GM18519 (cell line): Measurements from ENCODE around the gene TOM1L1.
"Not testable (repeated sequence)": the region's sequence is repeated elsewhere in the genome, so short reads cannot be mapped to it uniquely, and the experiment has no call there.

ENCODE experiments used
- ATAC-seq: cut with Tn5 transposase; IDR thresholded peaks from one replicate; pipeline ENCODE4 v1.9.1; 2021; ENCODE audit warnings: mild to moderate bottlenecking, moderate library complexity; ENCODE audit not compliant: unreplicated experiment, low FRiP score

Gene TOM1L1, protein sequence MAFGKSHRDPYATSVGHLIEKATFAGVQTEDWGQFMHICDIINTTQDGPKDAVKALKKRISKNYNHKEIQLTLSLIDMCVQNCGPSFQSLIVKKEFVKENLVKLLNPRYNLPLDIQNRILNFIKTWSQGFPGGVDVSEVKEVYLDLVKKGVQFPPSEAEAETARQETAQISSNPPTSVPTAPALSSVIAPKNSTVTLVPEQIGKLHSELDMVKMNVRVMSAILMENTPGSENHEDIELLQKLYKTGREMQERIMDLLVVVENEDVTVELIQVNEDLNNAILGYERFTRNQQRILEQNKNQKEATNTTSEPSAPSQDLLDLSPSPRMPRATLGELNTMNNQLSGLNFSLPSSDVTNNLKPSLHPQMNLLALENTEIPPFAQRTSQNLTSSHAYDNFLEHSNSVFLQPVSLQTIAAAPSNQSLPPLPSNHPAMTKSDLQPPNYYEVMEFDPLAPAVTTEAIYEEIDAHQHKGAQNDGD

DNA sequence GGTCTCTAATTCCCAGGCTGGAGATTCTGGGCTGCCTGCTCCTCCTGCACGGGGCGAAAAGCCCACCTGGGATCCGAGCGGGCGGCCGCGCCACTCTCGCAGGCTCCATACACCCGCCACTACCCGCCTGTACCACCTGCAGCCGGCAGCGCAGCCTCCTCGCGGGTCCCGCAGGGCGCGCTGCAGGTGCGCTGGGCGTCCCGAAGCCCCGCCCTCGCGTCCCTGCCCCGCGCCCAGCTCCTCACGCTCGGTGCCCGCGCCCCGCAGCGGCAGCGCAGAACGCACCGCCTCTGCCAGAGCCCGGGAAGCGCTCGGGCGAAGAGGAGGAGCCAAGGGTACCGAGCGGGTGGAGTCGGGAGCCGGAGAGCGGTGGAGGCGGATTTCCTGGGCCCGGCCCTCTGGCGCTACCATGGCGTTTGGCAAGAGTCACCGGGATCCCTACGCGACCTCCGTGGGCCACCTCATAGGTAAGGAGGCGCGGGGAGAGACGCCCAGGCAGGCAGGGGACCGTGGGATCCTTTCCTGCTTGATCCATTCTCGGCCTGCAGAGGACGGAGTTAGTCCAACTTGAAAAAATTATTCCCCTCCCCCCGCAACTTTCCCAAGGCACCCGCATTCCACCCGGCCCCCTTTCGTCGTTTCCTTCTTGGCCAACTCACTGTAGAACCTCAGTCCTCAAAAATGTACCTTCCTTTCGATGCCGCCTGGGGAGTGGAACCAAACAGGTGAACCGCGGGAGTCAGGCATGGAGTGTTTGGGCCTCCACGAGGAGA, at the start of gene TOM1L1:
Gene TOM1L1, plus strand, starts transcription at position 396 of the 773 bp plus-strand sequence. Its CDS starts 14 bp downstream, at position 410.
- ATAC-seq: peak; percentile 64

DNA sequence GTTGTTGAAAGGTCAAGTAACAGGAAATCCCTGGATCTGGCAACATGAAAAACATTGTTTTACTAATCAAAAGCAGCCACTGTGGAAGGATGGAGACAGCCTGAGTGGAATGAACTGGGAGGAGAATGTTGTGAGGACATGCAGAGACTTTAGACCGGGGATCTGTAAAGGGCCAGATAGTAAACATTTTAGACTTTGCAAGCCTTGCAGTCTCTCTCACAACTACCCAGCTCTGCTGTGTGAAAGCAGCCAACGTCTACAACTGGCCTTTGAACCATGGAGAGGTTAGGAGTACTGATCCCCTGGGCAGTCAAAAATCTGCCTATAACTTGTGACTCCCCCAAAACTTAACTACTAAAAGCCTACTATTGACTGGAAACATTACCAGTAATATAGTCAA, 41.5 kb upstream of the TOM1L1 start:
- no peak for ATAC-seq

DNA sequence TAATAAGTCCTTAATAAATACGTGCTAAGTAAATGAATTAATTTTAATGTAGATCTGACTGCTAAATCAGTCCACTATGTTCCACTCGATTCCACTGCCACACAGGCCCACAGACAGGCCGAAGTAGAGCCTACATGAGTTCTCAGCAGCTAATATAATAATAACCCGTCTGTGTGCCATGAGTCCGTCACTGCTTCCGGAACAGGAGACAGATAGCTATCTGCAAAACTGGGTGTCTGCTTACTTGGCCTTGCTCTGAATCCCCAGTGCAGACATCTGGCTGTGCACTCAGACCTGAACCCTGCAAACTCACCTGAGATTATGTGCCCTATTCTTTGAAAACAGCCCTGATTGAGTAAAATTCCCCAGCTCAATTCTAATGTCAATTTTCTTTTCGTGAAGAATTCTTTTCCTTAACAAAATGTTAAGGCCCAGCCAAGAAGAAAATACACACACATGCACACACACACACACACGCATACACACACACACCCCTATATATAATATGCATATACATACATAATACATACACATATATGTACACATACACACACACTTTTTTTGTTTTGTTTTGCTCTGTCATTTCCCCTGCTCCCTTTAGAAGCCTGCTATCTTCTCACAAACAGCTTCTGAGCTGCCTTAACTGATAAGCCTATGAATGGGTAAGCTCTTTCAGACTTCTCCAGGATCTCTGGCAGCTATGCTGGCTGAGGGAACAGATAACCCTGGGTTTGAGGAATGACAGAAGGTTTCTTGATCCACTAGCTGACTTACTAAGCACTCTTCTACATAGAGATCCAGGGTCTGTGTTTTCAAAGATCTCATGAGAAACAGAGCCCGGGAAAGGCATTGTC, 39.8 kb upstream of the TOM1L1 start:
- no peak for ATAC-seq

DNA sequence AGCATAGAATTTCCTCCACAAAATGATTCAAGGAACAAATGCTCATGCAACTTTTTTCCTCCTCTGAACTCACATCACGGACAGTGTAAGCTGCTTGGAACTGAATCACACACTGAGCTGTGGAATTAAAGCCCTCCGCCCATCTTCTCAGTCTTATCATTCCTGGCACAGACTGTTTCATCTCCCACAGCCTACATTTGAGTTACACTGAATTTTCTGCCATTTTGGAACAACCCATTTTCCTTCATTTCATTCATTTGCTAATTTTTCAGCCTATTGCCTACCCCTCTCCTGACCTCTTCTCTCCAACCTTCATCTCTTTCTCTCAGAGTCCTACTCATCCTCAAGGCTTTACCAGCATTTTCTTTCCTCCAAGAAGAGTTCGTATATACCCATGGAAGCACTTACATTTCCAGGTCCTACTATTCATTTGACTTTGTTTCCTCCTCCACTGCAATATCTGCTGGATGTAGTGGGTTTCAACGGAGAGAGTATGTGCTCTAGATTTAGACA, 39.1 kb upstream of the TOM1L1 start:
- ATAC-seq: no peak

DNA sequence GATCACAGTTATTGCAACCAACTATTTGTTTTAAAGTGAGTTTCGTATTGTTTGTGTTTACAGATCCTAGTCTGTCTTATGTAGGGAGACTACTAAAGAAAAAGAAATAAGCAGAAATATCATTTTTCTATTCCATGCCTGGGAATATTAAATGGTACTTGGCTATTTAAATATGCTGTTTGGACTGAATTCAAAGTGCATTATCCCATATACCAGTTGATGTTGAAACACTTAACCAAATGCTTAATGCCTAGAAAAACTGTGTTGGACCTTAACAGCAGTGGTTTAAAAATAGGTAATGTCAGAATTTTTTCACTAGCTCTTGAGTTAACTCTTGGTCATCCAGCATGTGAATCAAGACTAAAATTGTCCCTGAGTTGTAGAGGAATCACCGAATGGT, 37.5 kb upstream of the TOM1L1 start:
- no peak for ATAC-seq

DNA sequence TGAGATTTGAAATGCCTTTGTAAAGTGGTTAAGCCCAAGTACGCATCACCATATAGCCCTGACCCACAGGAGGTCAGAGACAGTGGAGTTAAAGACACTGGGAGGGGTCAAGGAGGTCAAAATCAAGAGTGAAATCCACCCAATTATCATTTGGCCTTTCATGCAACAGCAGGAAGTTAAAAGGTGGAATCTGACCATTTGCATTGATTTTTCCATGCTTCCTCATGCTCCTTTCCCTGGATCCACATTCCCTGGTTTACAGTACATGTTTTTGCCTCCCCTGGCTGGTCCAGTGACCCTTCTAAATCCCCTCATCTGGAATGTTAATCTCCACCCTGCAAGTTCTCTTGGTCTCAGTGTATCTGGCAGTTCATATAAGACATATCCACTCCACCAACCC, 36.6 kb upstream of the TOM1L1 start:
- no peak for ATAC-seq

DNA sequence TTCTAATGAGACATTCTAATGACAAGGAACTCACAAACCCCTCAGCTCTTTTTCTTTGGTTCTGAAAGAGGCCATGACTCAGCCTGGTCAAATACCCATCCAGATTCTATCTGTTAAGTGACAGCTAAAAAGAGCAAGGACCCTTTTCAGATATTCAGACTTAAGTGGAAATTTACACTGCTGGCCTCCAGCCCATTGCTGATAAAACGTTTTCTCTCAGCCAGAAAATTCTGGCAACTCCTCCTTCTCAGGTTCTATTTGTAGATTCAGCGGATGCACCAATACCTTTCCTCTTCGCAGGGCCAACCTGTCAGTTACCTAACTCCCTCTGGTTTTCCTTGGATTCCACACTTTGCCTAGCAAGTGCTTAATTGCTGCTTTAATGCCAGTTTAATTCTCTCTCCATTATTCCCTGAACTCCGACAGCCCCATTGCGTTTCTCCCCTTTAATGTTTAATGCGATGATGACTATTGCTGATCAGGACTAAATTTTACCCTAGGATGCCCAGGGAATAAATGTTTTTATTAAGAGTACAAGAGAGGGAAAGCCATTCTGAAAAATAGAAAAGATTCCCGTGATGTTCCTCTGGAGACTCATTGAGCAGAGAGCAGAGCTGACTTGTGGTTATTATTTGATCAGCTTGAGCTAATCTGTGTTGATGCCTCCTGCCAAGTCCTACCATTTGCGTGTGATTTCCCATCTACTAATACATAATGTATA, 35.9 kb upstream of the TOM1L1 start:
- ATAC-seq: no peak

DNA sequence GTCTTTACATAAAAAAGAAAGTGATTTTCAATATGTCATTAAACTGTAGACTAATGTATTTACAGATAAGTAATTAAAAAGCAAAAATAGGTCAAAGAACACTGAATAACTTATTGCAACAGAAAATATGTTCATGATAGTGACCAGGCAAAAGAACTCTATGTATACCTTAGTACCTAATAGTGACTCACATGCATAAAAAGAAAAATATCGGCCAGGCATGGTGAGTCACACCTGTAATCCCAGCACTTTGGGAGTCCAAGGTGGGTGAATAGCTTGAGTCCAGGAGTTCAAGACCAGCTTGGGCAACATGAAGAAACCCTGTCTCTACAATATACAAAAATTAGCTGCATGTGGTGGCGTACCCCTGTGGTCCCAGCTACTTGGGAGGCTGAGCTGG, 33.0 kb upstream of the TOM1L1 start:
- no peak for ATAC-seq

DNA sequence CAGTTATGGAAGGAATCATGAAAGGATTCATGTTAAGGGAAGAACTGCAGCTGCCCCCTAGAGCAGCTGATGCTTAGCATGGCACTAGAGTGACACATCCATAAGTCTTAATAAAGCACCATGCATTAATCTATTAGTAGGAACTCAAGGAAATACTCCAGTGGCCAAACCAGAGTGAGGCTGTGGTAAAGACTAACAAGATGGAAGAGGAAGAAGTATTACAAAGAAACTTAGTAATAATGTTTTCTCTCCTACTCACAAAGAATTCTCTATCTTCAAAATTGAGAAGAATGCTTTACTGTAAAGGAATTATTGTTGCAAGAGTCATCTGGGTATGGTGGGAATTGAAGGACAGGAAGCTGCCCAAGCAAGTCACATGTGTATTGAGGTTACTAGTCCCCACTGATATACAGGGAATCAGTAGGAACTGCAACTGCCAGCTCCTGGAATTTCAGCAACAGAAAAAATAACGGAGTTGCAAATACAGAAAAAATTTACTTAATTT, 29.9 kb upstream of the TOM1L1 start:
- ATAC-seq: no peak

DNA sequence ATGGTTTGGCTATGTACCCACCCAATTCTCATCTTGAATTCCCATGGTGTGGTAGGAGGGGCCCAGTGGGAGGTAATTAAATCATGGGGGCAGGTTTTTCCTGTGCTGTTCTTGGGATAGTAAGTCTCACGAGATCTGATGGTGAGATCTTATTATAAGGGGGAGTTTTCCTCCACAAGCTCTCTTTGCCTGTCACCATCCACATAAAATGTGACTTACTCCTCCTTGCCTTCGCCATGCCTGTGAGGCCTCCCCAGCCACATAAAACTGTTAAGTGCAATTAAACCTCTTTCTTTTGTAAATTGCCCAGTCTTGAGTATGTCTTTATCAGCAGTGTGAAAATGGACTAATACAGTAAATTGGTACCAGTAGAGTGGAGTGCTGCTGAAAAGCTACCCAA, 24.7 kb upstream of the TOM1L1 start:
- ATAC-seq: not testable (repeated sequence)

DNA sequence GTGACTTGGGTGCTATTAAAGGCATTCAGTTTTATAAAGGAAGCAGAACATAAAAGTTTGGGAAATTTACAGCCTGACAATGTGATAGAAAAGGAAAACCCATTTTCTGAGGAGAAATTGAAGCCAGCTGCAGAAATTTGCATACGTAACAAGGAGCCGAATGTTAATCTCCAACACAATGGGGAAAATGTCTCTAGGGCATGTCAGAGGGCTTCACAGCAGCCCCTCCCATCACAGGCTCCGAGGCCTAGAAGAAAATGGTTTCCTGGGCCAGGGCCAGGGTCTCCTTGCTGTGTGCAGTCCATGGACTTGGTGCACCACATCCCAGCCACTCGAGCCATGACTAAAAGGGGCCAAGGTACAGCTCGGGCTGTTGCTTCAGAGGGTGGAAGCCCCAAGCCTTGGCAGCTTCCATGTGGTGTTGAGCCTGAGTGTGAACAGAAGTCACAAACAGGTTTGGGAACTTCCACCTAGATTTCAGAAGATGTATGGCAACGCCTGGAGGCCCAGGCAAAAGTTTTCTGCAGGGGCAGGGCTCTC, 23.9 kb upstream of the TOM1L1 start:
- no peak for ATAC-seq

DNA sequence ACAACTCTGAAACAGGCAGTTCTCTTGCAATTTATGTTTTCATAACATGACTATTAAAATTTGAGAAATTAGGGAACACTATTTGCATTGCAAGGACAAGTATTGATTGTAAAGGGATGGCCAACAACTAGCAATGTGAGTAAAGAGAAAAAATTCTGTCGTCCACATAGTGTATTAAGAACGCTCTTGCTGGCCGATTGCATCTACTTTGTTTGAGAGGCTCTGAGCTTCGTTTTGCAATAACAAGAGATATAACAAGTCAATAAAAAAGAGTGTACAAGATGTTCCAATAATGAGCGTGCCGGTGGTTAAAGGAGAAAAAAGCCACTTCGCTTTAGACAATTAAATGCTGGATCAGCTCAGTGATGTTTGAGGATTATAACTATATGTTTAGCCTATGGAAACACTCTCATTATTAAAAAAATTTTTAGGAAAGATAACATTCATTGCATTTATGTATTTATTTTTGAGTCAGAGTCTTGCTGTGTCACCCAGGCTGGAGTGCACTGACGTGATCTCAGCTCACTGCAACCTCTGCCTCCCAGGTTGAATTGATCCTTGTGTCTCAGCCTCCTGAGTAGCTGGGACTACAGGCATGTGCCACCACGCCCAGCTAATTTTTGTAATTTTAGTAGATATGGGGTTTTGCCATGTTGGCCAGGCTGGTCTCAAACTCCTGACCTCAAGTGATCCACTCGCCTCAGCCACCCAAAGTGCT, 19.2 kb upstream of the TOM1L1 start:
- ATAC-seq: no peak

DNA sequence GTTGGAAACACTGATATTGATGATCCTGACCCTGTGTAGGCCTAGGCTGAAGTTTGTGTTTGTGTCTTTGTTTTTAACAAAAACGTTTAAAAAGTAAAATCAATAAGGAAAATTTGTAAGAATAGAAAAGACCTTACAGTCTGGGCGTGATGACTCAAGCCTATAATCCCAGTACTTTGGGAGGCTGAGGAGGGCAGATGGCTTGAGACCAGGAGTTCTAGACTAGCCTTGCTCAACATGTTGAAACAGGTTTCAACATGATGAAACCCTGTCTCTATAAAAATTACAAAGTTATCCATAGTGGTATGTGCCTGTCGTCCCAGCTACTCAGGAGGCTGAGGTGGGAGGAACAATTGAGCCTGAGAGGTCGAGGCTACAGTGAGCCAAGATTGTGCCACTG, 18.3 kb upstream of the TOM1L1 start:
- no peak for ATAC-seq

DNA sequence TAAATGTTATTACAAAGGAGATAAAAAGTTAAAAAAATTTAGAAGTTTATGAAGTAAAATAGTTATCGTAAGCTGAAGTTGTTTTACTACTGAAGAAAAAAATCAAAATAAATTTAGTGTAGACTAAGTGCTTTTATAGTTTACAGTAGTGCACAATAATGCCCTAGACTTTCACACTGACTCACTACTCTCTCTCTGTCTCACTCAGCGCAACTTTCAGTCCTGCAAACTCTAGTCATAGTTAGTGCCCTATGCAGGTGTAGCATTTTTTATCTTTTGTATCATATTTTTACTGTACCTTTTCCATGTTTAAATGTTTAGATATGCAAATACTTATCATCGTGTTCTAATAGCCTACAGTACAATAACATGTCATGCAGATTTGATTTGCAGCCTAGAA, 17.7 kb upstream of the TOM1L1 start:
- ATAC-seq: peak; percentile 98

DNA sequence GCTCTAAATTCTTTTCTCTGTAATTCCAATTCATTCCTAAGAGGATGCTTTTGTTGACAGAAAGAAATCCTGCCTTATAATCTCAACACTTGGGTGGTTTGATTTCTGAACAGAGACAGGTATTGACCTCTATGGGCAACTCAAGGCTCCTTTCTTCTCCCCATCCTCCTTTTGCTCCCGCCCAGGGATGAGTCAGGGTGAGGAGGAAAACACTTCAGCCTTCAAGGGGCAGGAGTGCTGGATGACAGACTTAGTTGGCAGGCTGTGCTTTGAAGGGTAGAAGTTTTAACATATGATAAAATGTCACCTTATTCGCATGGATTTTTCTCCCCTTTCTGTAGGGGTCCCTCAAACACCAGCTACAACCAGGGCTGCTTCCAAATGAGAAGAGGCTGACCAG, 16.7 kb upstream of the TOM1L1 start:
- no peak for ATAC-seq

DNA sequence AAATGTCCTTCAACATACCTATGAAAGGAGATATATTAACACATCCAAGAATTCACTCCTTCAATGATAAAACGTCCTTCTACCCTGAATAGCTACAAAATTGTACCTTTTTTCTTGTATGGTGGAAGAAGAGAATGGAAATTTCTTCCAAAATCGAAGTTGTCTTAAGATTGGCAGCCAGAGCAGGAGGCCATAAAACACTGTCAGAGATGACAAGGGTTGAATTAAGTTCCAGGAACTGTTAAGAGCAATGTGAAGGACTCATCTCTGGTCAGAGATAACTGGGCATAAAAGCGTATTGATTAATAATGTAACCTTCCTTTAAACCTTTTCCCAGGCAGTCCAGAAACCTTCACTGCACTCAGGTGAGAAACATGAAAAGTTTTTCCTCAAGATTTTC, 12.9 kb upstream of the TOM1L1 start:
- no peak for ATAC-seq

DNA sequence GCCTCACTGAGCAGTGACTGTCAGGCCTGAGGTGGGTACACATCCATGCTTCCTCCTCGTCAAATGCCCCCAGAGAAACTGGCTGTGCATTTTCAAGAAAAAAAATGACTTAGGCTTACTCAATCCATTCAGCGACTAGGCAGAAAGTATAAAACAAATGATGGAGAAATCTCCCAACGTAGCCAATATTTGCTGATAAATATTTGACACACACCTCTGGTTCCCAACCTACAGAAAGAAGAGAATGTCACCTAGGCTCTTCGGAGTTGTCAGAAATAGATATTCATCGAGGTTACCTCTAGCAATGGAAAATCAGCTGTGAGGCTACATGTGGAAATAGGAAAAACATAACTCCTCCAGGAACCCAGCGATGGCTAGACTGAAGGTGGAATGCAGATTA, 12.4 kb upstream of the TOM1L1 start:
- no peak for ATAC-seq

DNA sequence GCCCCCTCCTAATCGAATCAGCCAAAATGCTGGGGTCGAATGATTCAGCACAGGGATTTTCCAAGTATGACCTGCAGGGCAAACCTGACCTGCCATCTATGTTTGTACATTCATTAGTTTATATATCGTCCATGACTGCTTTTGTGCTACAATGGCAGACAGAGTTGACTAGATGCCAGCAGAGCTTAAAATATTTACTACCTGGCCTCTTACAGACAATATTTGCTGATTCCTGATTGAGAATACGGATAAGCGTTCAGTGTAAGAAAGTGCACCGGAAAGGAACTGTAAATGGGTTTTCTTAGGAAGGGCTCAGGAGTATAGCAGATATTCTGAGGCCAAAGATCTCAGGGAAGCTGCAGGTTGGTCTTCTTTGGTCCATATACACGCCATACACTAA, 11.7 kb upstream of the TOM1L1 start:
- ATAC-seq: no peak
